OCI-M2 (cell line): ENCODE data around the gene SIRPA.

Experiments used
- DNase-seq: peaks from one replicate; lab custom pipeline; 2025; ENCODE audit not compliant: unreplicated experiment; lab: John Stamatoyannopoulos, UW

The SIRPA gene

GRCh38 chr20:1946762-1947534, 51.7 kb downstream of the SIRPA start:
- DNase-seq = no peak

GRCh38 chr20:1947535-1947846, 52.3 kb downstream of the SIRPA start:
- no peak for DNase-seq

- DNase-seq = no peak
Measured at GRCh38 chr20:1949347-1950100, 54.3 kb downstream of the SIRPA start.

GRCh38 chr20:1950836-1951235, 55.6 kb downstream of the SIRPA start:
- DNase-seq = no peak

- no peak for DNase-seq
Measured at GRCh38 chr20:1951436-1952115, 56.4 kb downstream of the SIRPA start.

- DNase-seq = no peak
Measured at GRCh38 chr20:1952737-1953530, 57.7 kb downstream of the SIRPA start.

GRCh38 chr20:1953621-1954020, 58.4 kb downstream of the SIRPA start:
- no peak for DNase-seq

- no peak for DNase-seq
Measured at GRCh38 chr20:1955217-1955616, 60.0 kb downstream of the SIRPA start.

- DNase-seq = no peak
Measured at GRCh38 chr20:1958426-1958825, 63.2 kb downstream of the SIRPA start.

GRCh38 chr20:1959156-1959555, 63.9 kb downstream of the SIRPA start:
- no peak for DNase-seq

- DNase-seq = no peak
Measured at GRCh38 chr20:1961374-1961773, 66.2 kb downstream of the SIRPA start.

- no peak for DNase-seq
Measured at GRCh38 chr20:1964061-1964460, 68.9 kb downstream of the SIRPA start.

- DNase-seq = no peak
Measured at GRCh38 chr20:1964659-1965405, 69.6 kb downstream of the SIRPA start.

GRCh38 chr20:1965520-1966351, 70.5 kb downstream of the SIRPA start:
- no peak for DNase-seq

- no peak for DNase-seq
Measured at GRCh38 chr20:1968964-1969363, 73.8 kb downstream of the SIRPA start.

GRCh38 chr20:1971893-1972586, 76.8 kb downstream of the SIRPA start:
- DNase-seq = no peak

GRCh38 chr20:1973601-1974440, 78.6 kb downstream of the SIRPA start:
- no peak for DNase-seq

GRCh38 chr20:1975291-1975690, 80.1 kb downstream of the SIRPA start:
- DNase-seq = no peak
